Gastroesophageal sphincter (tissue), 4 donors: ENCODE data around the gene GABBR2. TPM values are rescaled to one million over a fixed set of nuclear protein-coding genes. Genes with fewer than 3 reads are reported as not detected.

Source experiments
- ATAC-seq: fragments of 150-250 bp; one replicate; pipeline ENCODE4 v1.9.1; 2016; ENCODE audit warnings: mild to moderate bottlenecking, moderate library complexity
- H3K27ac ChIP-seq, 4 donors: fragments of 200-600 bp; sonication (generic) in 3 of 4; 1 replicate in 3 of 4; 2 replicates in 1 of 4; pipeline ENCODE4 v1.5.1; 2016 to 2019
- H3K27me3 ChIP-seq: fragments of 200-600 bp; sonication (generic); one replicate; pipeline ENCODE4 v1.5.1; 2019
- H3K36me3 ChIP-seq, 2 donors: fragments of 200-600 bp; sonication (generic); one replicate each; pipeline ENCODE4 v1.5.1; 2019; ENCODE audit warnings: control low read depth in 1 of 2
- H3K4me1 ChIP-seq, 3 donors: fragments of 200-600 bp; sonication (generic); 1 replicate in 2 of 3; 2 replicates in 1 of 3; pipeline ENCODE4 v1.5.1; 2016 to 2019; ENCODE audit warnings: control low read depth in 2 of 3
- H3K4me3 ChIP-seq, 2 donors: fragments of 200-600 bp; sonication (generic); one replicate each; pipeline ENCODE4 v1.5.1; 2019; ENCODE audit warnings: mild to moderate bottlenecking in 1 of 2, moderate library complexity in 1 of 2
- H3K9me3 ChIP-seq, 3 donors: fragments of 200-600 bp; sonication (generic); one replicate each; pipeline ENCODE4 v1.5.1; 2017 to 2019; ENCODE audit warnings: control low read depth in 2 of 3
- CTCF ChIP-seq, 4 experiments: fragments of 200-600 bp in 2 of 4; fragments of 450-650 bp in 2 of 4; sonication (generic) in 1 of 4; IDR thresholded peaks; one replicate each; pipeline ENCODE4 v1.5.1; 2017 to 2019; ENCODE audit warnings: antibody characterized with exemption in 4 of 4, mild to moderate bottlenecking in 2 of 4, moderate library complexity in 2 of 4
- EP300 ChIP-seq: sonication (generic); formaldehyde crosslinking; IDR thresholded peaks from one replicate; pipeline ENCODE4 v1.6.1; 2017; ENCODE audit warnings: antibody characterized with exemption, mild to moderate bottlenecking
- POLR2A ChIP-seq, 2 donors: fragments of 450-650 bp; IDR thresholded peaks; one replicate each; pipeline ENCODE4 v1.6.1; 2017; ENCODE audit warnings: antibody characterized with exemption in 2 of 2, mild to moderate bottlenecking in 2 of 2, moderate library complexity in 1 of 2
- POLR2AphosphoS5 ChIP-seq: sonication (generic); formaldehyde crosslinking; IDR thresholded peaks from one replicate; pipeline ENCODE4 v1.6.1; 2017; ENCODE audit warnings: antibody characterized with exemption
- WGBS, 2 donors: methylation state at CpG; one replicate each; pipeline ENCODE4 v1.1.5; 2018; ENCODE audit warnings: low coverage in 1 of 2; 5-methylcytosine and 5-hydroxymethylcytosine counted together
- total RNA-seq, 4 donors: library from RNA; depleted of rRNA; stranded (reverse); fragments of >200 nt; gene quantifications; one replicate each; pipeline ENCODE4 v1.1.0, GENCODE V29; 2016

GABBR2 gene
- total RNA-seq, 4 donors from 2014 or later, result 0.04 to 0.25 TPM; not detected in 2

DNA sequence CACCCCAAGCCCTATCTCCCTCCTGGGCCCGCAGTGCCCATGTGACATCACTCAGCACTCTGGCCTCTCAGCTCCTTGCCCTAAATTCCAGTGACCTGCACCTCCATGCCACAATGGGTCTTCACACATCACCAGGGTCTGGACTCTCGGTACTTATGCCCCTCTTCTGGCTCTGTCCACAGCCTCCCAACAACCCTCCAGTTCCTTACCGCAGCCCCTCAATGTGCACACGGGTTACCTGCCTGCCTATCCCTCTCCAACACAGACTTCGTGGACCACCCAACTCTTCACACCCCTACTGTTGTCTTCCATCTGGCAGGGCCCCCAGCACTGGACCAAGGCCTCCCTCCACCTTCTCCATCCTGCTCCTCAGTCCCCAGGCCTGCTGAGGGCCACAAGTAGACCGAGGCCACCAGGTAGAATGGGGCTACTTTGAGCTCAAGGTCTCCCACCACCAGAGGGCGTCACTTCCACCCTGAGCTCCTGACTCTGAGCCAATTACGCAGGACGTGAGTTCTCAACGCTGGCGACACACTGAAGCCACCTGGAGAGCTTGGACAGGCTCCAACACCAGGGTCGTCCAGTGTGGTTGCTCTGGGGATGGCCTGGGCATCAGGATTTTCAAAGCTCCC lies 172.1 kb downstream of the GABBR2 start:
- no peak for ATAC-seq
- 55 to 88% methylated on average over 6 to 10 of the region's 12 CpGs for WGBS, 2 donors
- H3K9me3 ChIP-seq, result no peaks in the 10 kb centered on the region
- no peak overlapping the region for H3K27ac ChIP-seq
- H3K4me1 ChIP-seq, result no peaks in the 10 kb centered on the region
- H3K4me3 ChIP-seq, result no peak overlapping the region
- no peaks in the 10 kb centered on the region for H3K36me3 ChIP-seq
- TF ChIP-seq POLR2AphosphoS5, result no peak
- TF ChIP-seq EP300, result no peak
- no peak for TF ChIP-seq CTCF (IDR thresholded peaks at IDR 0.05)
- no peak for TF ChIP-seq POLR2A (IDR thresholded peaks at IDR 0.05)
- peaks cover 16% of the 10 kb centered on the region for H3K27me3 ChIP-seq

GRCh38 chr9:98533866-98534265 lies 174.9 kb downstream of the GABBR2 start:
- WGBS, 2 donors, result 60 to 100% methylated on average over 1 to 3 of the region's 4 CpGs
- no peak overlapping the region for H3K4me3 ChIP-seq
- H3K9me3 ChIP-seq, result no peaks in the 10 kb centered on the region
- ATAC-seq, result no peak
- TF ChIP-seq POLR2A (IDR thresholded peaks at IDR 0.05) (no peak), CTCF (IDR thresholded peaks at IDR 0.05) (no peak), POLR2AphosphoS5 (no peak), EP300 (no peak)
- no peaks in the 10 kb centered on the region for H3K36me3 ChIP-seq
- H3K27ac ChIP-seq, result no peak overlapping the region
- no peaks in the 10 kb centered on the region for H3K4me1 ChIP-seq
- H3K27me3 ChIP-seq, result peaks cover 26% of the 10 kb centered on the region

GRCh38 chr9:98533132-98533531 lies 175.6 kb downstream of the GABBR2 start:
- H3K27me3 ChIP-seq, result peaks cover 26% of the 10 kb centered on the region
- WGBS, 2 donors, result 0 to 29% methylated on average over 1 to 2 of the region's 4 CpGs

GRCh38 chr9:98532574-98532973 lies 176.2 kb downstream of the GABBR2 start:
- Histone ChIP-seq H3K9me3 (no peaks in the 10 kb centered on the region), H3K36me3 (no peaks in the 10 kb centered on the region), H3K4me3 (no peak overlapping the region), H3K27ac (no peak overlapping the region), H3K4me1 (no peaks in the 10 kb centered on the region), H3K27me3 (peaks cover 26% of the 10 kb centered on the region)
- no peak for TF ChIP-seq EP300
- no peak for TF ChIP-seq POLR2A (IDR thresholded peaks at IDR 0.05)
- TF ChIP-seq POLR2AphosphoS5, result no peak
- no peak for TF ChIP-seq CTCF (IDR thresholded peaks at IDR 0.05)
- WGBS, 2 donors, result 43 to 61% methylated on average over 3 of the region's 3 CpGs
- ATAC-seq, result no peak

More at GRCh38 chr9:98533132-98533531, 175.6 kb downstream of the GABBR2 start:
- Histone ChIP-seq H3K9me3 (no peaks in the 10 kb centered on the region), H3K4me3 (no peak overlapping the region), H3K27ac (no peak overlapping the region), H3K4me1 (no peaks in the 10 kb centered on the region), H3K36me3 (no peaks in the 10 kb centered on the region)
- TF ChIP-seq CTCF (IDR thresholded peaks at IDR 0.05) (no peak), EP300 (no peak), POLR2A (IDR thresholded peaks at IDR 0.05) (no peak), POLR2AphosphoS5 (no peak)
- no peak for ATAC-seq

DNA sequence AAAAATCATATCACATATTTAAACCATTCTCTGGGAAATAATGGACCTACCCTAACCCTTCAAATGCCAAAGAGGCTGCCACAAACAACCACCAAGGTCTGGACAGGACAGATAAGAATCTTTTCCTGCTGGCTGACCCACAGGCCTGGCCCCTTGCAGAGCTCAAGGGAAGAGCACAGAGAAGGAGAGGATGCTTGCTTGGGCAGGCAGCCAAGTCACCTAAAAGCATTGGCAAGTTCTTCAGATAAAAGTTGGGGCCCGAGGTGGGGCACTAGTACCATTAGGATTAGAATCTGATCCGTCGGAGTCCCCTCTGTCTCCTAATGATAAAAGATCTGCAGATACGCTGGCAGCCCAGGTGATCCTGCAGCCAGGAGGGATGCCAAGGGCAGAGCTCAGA lies 176.6 kb downstream of the GABBR2 start:
- Histone ChIP-seq H3K9me3 (no peaks in the 10 kb centered on the region), H3K27me3 (peaks cover 26% of the 10 kb centered on the region), H3K36me3 (no peaks in the 10 kb centered on the region), H3K27ac (no peak overlapping the region), H3K4me3 (no peak overlapping the region), H3K4me1 (no peaks in the 10 kb centered on the region)
- TF ChIP-seq POLR2A (IDR thresholded peaks at IDR 0.05), result no peak
- no peak for TF ChIP-seq EP300
- TF ChIP-seq CTCF (IDR thresholded peaks at IDR 0.05), result no peak
- TF ChIP-seq POLR2AphosphoS5, result no peak
- WGBS, 2 donors, result 14 to 68% methylated on average over 1 to 4 of the region's 4 CpGs
- ATAC-seq, result no peak
